OCI-LY3 (cell line): ENCODE results near the gene MYBPHL.

ENCODE experiments used
- H2AFZ ChIP-seq: fragments of 200-600, 300-600 bp; shearing (Covaris generic); 2 replicates; pipeline ENCODE4 v1.6.0; 2014; ENCODE audit warnings: antibody characterized with exemption, low read depth, low read length
- H3K27ac ChIP-seq: fragments of 200-600, 300-600 bp; sonication (generic); 2 replicates; pipeline ENCODE4 v1.5.1; 2014; ENCODE audit warnings: mild to moderate bottlenecking, low read length, moderate library complexity, mixed read lengths
- H3K27me3 ChIP-seq: fragments of 200-600, 300-600 bp; sonication (generic); 2 replicates; pipeline ENCODE4 v1.6.1; 2014; ENCODE audit warnings: low read depth, low read length, mixed read lengths
- H3K36me3 ChIP-seq: fragments of 200-600, 300-600 bp; sonication (generic); replicated peaks from 2 replicates; pipeline ENCODE3; 2014; ENCODE audit warnings: low read depth, low read length, mixed read lengths
- H3K4me1 ChIP-seq: fragments of 300-600, 200-600 bp; sonication (generic); 2 replicates; pipeline ENCODE4 v1.6.1; 2014; ENCODE audit warnings: low read length, mixed read lengths
- H3K4me2 ChIP-seq: fragments of 200-600, 300-600 bp; sonication (generic); 2 replicates; pipeline ENCODE4 v1.6.1; 2014; ENCODE audit warnings: low read length, mixed read lengths
- H3K4me3 ChIP-seq: fragments of 300-600, 200-600 bp; sonication (generic); 2 replicates; pipeline ENCODE4 v1.5.1; 2014; ENCODE audit warnings: antibody characterized with exemption, mild to moderate bottlenecking, low read length, moderate library complexity
- H3K79me2 ChIP-seq: fragments of 300-600, 200-600 bp; shearing (Covaris generic); 2 replicates; pipeline ENCODE4 v1.6.1; 2014; ENCODE audit warnings: mild to moderate bottlenecking, low read length, mixed read lengths
- H3K9ac ChIP-seq: fragments of 300-600, 200-600 bp; shearing (Covaris generic); 2 replicates; pipeline ENCODE4 v1.6.0; 2014; ENCODE audit warnings: mild to moderate bottlenecking, low read length, moderate library complexity
- H3K9me3 ChIP-seq: fragments of 200-600, 300-600 bp; shearing (Covaris generic); 2 replicates; pipeline ENCODE4 v1.6.1; 2014; ENCODE audit warnings: low read length, mixed read lengths; ENCODE audit not compliant: insufficient read depth
- H4K20me1 ChIP-seq: fragments of 200-600, 300-600 bp; sonication (generic); 2 replicates; pipeline ENCODE4 v1.6.1; 2016; ENCODE audit warnings: low read length, mixed read lengths; ENCODE audit not compliant: insufficient read depth
- EZH2phosphoT487 ChIP-seq: fragments of 200-600 bp; shearing (Covaris generic); IDR thresholded peaks from 2 replicates; pipeline ENCODE4 v1.6.1; 2018; ENCODE audit warnings: antibody characterized with exemption, mixed run types, low read depth
- TF ChIP-seq, protein P1 (sequence below): fragments of 200-600, 300-600 bp; sonication (generic); IDR thresholded peaks from 2 replicates; pipeline ENCODE4 v1.5.1; 2014; ENCODE audit warnings: antibody characterized with exemption, low read length, low read depth

MYBPHL gene

DNA sequence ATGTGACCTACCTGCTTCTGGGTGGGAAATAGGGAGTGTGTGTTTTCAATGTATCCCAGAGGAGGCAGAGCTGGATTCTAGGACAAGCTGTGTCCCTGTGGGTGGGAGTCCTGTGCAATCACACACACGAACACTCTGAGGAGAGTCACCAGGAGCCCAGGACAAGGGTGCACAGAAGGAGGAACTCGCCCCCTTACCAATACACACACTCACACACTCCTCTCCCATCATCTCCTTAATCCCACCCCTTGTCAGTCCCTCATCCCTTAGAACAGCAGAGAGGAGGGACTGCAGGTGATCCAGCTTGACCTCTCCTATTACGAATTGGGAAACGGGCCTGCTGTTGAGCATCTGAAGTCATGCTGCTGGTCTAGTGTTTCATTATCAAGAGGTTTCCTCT is 8.5 kb upstream of the MYBPHL start:
- no peaks in the 10 kb centered on the region for H3K79me2 ChIP-seq
- H3K4me1 ChIP-seq, result no peaks in the 10 kb centered on the region
- no peak overlapping the region for H3K4me3 ChIP-seq
- H4K20me1 ChIP-seq, result no peaks in the 10 kb centered on the region
- no peaks in the 10 kb centered on the region for H3K9me3 ChIP-seq
- no peak overlapping the region for H3K27ac ChIP-seq
- H2AFZ ChIP-seq, result no peak overlapping the region
- H3K4me2 ChIP-seq, result no peak overlapping the region
- TF ChIP-seq EZH2phosphoT487, result no peak
- TF ChIP-seq, protein P1, sequence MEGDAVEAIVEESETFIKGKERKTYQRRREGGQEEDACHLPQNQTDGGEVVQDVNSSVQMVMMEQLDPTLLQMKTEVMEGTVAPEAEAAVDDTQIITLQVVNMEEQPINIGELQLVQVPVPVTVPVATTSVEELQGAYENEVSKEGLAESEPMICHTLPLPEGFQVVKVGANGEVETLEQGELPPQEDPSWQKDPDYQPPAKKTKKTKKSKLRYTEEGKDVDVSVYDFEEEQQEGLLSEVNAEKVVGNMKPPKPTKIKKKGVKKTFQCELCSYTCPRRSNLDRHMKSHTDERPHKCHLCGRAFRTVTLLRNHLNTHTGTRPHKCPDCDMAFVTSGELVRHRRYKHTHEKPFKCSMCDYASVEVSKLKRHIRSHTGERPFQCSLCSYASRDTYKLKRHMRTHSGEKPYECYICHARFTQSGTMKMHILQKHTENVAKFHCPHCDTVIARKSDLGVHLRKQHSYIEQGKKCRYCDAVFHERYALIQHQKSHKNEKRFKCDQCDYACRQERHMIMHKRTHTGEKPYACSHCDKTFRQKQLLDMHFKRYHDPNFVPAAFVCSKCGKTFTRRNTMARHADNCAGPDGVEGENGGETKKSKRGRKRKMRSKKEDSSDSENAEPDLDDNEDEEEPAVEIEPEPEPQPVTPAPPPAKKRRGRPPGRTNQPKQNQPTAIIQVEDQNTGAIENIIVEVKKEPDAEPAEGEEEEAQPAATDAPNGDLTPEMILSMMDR, result no peak
- no peaks in the 10 kb centered on the region for H3K36me3 ChIP-seq
- H3K9ac ChIP-seq, result no peak overlapping the region
- peaks cover 12% of the 10 kb centered on the region for H3K27me3 ChIP-seq

DNA sequence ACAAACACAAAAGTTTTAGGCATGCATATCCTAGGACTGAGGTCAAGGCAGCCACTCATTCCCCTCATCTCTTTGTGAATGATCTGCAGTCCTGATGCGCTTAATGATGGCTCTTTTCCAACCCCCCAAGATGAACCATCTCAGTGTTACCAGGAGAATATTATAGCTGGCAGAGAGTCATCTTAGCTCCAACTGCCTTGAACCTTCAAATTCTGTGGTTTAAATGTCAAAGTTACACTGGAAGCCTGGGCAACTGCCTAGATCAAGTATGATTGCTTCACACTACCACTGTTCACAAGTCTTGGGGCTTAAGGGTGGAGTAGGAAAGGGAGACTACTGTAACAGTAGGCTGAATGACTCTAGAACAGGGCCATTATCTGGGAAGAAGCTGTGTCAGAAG is 8.0 kb upstream of the MYBPHL start:
- Histone ChIP-seq H3K27ac (no peak overlapping the region), H2AFZ (no peak overlapping the region), H3K36me3 (no peaks in the 10 kb centered on the region), H3K9me3 (no peaks in the 10 kb centered on the region), H3K27me3 (peaks cover 12% of the 10 kb centered on the region), H4K20me1 (no peaks in the 10 kb centered on the region), H3K4me3 (no peak overlapping the region), H3K4me1 (no peaks in the 10 kb centered on the region), H3K79me2 (no peaks in the 10 kb centered on the region), H3K4me2 (no peak overlapping the region), H3K9ac (no peak overlapping the region)
- no peak for TF ChIP-seq EZH2phosphoT487

DNA sequence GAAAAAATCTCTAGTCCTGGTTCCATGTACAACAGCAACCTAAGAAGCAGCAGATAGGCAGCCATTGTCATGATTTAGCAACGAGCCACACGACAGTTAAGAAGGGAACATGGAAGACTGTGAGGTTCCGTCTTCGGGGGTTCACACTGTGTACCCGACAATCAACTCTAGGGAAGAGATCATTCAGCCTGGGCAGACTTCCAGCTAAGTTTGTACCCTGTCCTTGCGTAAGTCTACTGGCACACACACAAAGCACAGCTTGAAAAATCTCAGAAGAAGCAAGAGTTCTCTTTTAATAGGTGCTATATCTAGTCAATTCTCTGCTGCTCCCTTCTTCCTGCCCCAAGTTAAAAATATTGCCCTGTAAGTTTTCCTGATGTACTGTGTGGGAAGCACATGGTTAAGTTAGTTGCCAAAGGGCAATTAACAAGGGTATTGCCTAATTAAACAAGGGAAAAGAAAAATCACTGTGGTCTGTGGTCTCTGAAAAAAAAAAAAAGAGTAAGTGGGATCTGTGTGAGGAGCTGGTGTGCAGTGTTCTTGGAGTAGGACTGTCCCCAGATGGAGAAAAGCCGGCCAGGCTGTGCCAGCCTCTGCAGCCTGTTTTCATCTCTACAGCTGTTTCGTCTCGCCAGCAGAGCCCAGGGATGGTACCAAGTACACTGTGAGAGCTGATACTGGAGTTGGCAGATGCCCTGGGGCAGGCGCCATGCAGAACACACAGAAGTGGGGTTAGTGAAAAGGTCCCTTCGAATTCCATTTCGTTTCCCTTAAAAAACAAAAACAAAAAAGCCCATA is 6.4 kb upstream of the MYBPHL start:
- H2AFZ ChIP-seq, result no peak overlapping the region
- no peaks in the 10 kb centered on the region for H3K9me3 ChIP-seq
- H3K4me3 ChIP-seq, result no peak overlapping the region
- TF ChIP-seq EZH2phosphoT487, result no peak
- TF ChIP-seq, protein P1, result no peak
- no peaks in the 10 kb centered on the region for H3K36me3 ChIP-seq
- H3K4me1 ChIP-seq, result no peaks in the 10 kb centered on the region
- H4K20me1 ChIP-seq, result no peaks in the 10 kb centered on the region
- peaks cover 12% of the 10 kb centered on the region for H3K27me3 ChIP-seq
- H3K4me2 ChIP-seq, result no peak overlapping the region
- H3K27ac ChIP-seq, result no peak overlapping the region
- no peaks in the 10 kb centered on the region for H3K79me2 ChIP-seq
- H3K9ac ChIP-seq, result no peak overlapping the region

DNA sequence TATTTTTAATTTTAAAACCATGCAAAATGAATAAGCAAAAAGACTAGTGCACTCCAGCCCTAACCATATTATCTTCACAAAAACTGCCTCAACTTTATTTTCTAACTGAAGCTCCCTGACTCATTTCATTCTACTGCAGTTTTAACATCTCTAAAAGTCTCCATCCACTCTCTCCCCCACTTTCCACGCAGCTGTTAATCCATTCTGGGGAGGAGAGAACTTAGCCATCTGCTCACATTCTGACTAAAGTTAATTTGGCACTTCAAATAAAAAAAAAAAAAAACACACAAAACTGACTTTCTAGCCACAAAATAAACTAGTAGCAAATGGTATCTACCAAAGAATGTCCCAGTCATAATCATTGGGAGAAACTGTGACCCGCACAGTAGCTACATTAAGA is 5.4 kb upstream of the MYBPHL start:
- no peak for TF ChIP-seq EZH2phosphoT487
- TF ChIP-seq, protein P1, result no peak
- Histone ChIP-seq H3K4me2 (no peak overlapping the region), H2AFZ (no peak overlapping the region), H3K27ac (no peak overlapping the region), H3K27me3 (peaks cover 12% of the 10 kb centered on the region), H3K4me1 (no peaks in the 10 kb centered on the region), H3K9me3 (no peaks in the 10 kb centered on the region), H3K36me3 (no peaks in the 10 kb centered on the region), H3K4me3 (no peak overlapping the region), H3K79me2 (no peaks in the 10 kb centered on the region), H4K20me1 (no peaks in the 10 kb centered on the region), H3K9ac (no peak overlapping the region)
